HG03439 (cell line): ENCODE data around the gene IL36G.
"Not testable (repeated sequence)": the region's sequence is repeated elsewhere in the genome, so short reads cannot be mapped to it uniquely, and the experiment has no call there.

Experiments used
- ATAC-seq: cut with Tn5 transposase; IDR thresholded peaks from one replicate; pipeline ENCODE4 v1.9.1; 2021; ENCODE audit warnings: mild to moderate bottlenecking, moderate library complexity; ENCODE audit not compliant: unreplicated experiment

IL36G gene

DNA sequence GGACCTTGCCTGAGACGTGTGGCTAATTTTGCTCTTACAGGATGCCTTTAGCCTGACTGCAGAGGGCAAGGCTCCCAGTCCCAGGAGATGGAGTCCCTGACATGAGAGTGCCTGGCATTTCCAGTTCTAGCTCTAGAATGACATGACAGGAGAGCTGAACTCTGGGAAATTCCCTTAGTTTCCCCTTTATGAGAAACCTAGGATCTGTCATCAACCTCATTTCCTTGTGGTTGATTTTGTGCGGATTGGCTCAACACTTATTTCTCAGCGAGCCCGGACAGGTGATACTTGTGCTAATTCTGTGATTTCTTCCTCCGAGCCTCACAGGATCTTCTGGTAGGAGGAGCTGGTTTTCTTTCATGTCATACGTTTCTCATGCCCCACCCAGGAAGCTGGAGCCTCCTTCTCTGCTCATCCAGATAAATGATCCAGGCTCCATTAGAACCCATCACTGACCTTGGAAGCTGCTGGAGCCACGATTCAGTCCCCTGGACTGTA is at the start of gene IL36G:
TSS of gene IL36G (plus strand) at position 448 of the 498 bp plus-strand sequence. CDS start 633 bp downstream, outside the sequence.
- ATAC-seq: no peak

DNA sequence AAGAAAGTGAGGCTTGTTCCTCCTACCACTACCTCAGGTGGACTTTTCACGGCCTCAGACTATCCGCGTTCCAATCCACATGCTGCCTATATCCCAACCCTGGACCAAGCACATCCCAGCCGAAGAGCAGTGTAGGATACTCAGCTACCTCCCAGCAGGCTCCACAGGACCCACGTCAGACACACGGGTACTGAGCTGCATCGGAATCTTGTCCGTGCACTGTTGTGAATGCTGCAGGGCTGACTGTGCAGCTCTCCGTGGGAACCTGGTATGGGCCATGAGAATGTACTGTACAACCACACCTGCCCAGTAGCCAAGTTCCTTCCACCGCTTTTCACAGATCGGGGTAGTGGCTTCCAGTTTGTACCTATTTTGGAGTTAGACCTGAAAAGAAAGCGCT is 44.5 kb upstream of the IL36G start:
- no peak for ATAC-seq

DNA sequence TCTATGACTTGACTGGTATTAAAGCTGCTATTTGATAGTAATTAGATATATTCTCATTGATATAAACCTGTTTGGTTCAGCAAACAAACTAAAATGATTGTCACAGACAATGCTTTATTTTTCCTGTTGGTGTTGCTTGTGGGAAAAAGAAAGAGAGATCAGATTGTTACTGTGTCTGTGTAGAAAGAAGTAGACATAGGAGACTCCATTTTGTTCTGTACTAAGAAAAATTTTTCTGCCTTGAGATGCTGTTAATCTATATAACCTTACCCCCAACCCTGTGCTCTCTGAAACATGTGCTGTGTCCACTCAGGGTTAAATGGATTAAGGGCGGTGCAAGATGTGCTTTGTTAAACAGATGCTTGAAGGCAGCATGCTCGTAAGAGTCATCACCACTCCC is 43.7 kb upstream of the IL36G start:
- ATAC-seq: not testable (repeated sequence)

DNA sequence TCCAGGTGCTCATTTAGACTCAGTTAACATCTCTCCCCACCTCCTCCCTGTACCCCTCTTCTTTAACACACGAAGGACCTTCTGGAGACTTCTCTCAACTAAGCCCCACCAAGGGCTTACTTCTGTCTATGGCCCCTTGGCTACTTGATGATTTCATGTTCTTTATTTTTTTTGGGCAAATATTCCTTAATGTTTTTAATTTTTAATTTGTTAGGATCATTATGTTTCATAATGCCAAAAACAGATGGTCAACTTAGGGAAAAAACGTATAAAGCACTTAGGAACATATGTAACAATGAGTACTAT is 40.9 kb upstream of the IL36G start:
- ATAC-seq: no peak

DNA sequence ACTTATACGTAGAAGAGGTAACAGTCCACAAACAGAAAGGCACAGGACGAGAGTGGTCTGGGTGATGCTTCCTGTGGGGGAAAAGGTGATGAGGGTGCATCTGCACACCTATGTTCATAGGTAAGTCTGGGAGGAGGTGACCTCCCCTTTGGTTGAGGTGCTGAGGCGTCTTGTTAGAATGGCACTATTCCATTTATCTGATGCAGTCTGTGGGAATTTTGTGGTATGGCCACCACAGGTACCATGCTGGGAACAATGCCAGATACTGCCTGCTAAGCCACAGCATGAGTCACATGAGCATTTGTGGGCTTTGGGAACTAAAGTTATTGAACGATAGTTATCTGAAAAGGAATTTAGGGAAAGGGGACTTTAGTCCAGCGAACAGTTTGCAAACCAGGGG is 38.9 kb upstream of the IL36G start:
- ATAC-seq: no peak

DNA sequence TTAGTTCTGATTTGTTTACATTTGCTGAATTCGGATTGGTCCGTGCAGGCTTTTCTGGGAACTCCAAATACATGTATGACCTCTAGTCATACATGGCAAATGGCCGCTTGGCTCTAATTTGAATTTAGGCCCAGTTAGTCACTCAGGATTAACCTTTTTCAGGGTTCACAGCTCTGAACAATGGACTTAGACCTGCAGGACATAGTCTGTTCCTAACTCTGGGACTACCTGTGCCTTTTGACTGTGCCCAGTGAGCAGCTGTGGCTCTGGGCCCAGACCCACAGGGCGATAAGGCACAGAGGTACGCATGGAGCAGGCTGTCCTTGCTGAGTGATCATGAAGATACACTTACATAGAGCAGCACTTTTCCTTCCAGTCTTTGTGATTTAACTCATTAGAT is 38.4 kb upstream of the IL36G start:
- ATAC-seq: no peak

DNA sequence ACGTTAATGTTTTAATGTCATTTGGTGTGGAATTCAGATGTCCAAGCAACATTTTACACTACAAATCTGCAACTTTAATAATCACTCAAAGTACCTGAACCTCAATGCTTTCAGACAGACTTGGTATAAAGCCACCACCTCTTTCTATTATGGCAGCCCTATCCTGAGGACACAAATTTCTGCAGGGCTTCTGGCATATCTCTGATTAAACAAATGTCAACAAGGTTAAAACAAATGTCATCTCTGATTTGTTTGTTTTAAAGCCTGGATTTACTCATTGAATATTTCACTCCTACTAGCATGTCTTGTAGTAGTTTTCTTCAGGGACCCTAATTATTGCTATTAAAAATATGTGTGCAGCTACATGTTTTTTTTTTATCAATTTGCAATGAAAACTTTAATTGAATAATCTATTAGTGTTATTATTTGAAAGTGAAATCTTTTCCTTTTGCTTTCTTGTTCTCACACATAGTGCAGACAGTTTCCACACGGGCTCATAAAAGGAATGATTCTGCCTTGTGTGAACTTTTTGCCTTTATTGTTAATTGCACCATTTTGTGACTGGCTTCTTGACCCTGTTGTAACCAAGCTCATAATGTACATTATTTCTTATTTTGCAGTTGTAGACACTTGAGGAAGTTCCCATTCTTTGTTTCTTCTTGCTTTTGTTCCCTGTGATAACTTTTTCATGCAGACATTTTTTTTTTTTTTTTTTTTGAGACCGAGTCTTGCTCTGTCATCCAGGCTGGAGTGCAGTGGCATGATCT is 36.8 kb upstream of the IL36G start:
- no peak for ATAC-seq

DNA sequence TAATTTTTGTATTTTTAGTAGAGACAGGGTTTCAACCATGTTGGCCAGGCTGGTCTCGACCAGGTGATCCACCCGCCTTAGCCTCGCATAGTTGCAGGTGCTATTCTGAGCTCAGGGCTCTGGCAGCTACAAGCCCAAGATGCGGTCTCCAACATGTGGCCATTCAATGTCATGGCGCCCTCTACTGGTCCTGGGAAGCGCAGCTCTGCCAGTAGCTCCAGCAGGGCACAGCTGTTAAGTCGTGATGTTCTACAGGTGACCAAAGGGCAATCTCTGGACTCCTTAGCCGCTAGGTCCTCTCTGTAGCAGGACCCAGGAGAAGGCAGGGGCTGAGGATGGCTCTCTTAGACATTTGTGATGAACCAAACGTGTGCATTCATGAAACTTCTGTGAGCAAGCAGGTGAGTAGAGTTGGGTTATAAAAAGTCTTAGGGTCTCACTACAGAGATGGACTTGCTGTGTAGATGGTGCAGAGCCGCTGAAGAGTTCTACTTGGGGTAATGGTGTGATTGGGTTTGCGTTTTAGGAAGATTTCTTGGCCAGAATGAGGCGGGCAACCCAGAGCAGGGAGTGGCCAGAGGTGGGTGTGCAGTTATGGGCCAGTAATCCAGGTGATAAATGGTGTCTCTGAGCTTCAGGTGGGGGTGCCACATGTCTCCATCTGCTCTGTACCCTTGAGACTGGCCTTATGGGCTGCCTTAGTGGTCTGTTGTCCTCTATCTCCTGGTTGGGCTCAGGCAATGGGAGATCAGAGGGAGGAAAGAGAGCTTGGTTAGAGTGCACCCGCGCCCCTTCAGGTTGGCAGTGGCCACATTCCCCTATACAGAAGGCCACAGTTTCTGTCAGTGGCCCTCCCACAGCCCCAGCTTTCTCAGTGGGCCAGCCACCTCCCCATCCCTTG is 35.8 kb upstream of the IL36G start:
- ATAC-seq: no peak

DNA sequence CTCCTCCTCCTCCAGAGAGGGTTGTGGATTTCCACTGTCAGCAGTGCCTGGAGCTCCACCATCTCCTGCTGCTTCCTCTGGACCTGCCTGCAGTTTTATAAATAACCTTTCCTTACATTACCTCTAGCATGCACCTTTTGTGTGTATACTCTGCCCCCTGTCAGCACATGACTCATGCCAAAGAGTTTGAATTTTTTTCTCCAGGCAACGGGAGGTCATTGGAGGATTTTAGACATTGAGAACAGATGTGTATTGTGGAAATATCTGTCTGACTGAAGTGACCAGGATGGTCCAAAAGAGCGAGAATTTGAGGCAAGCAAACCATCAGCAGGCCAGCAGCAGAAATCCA is 35.2 kb upstream of the IL36G start:
- no peak for ATAC-seq

DNA sequence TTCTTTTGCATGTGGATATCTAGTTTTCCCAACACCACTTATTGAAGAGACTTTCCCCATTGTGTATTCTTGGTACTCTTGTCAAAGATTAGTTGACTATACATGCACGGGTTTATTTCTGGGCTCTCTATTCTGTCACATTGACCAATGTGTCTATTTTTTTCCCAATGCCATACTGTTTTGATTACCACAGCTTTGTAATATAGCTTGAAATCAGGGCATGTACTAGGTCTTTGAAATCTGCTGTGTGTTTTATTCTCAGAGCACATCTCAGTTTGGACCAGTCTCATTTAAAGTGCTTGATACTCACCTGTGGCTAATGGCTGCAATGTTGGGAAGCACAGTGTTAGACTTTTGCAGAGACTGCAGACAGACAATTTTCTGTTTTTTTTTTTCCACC is 32.8 kb upstream of the IL36G start:
- ATAC-seq: no peak

DNA sequence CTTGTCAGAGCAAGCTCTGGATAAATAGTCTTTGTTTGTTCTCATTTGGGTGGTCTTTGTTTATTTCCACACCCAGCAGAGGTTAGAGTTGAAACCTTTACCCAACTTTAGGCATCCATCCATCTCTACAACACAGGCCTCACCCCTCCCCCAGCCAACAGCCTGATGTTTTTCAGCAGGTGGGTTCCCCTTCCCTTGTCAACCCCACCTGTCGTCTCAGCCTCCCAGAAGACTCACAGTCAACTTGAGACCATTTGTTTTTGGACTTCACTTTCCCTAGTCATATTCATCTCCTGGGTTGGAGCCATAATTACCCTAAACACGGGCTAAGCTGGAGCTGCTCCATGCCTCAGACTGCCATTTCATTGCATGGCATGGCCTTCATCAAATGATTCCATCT is 31.7 kb upstream of the IL36G start:
- no peak for ATAC-seq

DNA sequence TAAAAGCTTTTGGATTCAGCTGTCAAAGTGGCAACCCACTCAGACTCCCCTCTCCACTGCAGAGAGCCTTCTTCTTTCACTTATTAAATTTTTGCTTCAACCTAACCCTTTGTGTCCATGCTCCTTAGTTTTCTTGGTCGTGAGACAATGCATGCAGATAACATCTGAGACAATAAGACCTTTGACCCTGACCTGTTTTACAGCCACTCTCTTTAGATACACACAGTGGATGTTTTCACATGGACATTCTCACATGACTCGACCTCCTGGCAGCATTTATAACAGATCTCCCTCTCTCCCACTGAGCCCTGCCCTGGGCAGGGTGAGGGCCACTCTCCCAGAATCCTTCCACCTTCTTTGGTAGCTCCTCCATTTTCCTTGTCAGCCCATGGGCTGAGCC is 30.4 kb upstream of the IL36G start:
- no peak for ATAC-seq

DNA sequence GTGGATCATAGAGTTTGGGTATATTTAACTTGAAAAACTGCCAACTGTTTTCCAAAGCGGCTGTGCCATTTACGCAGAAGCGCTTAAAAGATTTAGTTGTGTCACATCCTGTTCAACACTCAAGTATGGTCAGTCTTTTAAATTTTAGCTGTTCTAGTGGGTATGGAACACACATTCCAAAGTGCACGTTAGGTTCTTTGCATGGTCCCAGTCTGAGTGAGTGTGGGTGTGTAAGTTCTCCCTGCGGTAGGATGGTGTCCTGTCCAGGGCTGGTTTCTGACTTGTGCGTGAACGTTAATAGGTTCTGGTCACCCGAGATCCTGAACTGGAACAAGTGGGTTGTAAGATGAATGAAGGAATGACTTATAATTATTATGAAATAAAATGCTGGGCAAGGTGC is 28.4 kb upstream of the IL36G start:
- ATAC-seq: no peak

DNA sequence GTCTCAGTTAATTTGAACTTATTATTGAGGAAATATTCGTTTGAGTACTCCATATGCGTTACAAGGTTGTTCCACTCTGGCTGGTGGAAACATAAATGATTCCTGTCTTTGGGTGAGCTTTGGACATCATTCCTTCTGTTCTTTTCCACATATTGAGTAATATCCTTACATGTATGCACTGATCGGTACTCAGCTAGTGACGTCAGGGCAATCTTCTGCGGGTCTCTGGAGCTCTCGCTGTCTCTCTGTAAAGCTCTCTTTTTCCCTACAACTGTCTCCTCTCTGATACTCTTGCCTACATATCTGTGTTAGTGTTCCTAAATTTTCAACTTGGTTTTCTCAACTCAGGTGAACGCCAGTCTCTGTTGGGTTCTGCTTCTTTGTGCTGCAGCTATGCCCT is 23.4 kb upstream of the IL36G start:
- ATAC-seq: no peak

DNA sequence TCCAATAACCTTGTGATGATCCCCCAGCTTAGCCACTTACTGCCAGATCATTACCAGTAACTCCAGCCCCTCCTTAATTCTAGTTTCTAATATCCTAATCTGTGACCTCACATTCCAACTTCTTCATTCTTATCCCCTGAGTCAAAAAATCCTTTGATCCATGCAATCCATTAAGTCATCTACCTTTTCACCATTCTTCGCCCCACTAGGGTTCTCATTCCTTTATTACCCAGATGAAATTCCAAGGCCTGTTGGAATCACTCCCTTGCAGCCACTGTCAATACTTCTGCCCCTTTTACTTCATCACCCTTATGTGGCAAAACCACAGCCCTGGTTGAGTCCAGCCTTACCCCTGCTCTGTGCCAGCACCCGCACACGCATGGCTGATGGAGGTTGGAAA is 20.3 kb upstream of the IL36G start:
- ATAC-seq: no peak

DNA sequence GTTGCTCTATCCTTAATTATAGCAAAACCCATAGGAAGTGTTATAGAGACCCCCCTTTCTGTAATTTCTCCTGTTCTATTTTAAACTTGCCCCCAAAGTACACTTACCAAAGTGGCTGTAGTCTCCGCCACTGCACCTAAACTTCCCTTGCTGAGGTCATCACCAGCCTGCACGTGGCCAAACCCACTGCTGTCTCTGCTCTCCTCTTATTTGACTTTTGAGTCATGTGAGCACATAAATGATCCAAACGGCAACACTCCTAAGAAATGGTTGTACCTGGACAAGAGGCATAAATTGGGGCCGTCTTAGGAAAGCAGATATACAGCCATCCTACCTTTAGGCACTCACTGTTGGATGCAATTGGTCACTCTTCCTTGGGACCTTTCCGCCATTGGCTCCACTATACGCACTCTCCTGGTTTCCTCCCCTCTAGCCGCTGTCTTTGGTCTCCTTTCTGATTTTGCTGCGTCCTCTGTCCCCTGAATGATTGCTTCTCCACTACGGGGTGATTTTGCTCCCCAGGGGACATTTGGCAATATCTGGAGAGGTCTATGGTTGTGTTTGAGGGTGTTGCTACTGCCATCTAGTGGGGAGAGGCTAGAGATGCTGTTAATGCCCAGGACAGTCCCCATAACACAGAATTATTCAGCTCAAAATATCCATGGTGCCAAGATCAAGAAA is 19.2 kb upstream of the IL36G start:
- ATAC-seq: no peak

DNA sequence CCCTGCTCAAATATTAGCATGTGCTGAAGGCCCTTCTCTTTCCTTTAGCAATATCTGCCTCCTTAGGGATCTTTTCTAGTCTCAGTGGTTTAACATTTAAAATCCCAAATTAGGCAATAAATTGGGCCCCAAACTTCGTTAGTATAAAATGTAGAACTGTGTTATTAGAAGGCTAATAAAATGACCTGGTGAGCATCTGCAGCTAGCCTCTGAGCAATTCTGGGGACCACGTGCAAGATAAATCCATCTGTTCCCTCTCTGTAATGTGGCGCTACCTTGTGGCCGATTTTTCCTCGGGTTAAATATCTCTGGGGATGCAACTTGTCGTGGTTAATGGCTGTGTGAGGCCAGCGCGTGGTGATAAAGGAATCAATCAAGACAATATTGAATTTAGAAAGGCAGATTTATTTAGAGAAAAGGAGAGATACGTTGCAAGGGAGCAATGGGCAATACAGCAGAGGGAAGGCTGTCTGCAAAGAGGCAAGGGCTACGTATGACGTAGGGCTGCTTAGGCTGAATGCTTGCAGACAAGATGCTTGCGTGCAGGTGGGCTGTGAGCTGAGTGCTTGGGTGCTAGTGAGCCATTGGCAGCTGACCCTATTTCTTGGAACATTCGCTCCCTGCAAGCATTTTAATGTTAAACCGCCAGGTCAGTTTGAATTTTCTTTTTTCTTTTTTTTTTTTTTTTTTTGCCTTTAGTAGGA is 18.5 kb upstream of the IL36G start:
- no peak for ATAC-seq

DNA sequence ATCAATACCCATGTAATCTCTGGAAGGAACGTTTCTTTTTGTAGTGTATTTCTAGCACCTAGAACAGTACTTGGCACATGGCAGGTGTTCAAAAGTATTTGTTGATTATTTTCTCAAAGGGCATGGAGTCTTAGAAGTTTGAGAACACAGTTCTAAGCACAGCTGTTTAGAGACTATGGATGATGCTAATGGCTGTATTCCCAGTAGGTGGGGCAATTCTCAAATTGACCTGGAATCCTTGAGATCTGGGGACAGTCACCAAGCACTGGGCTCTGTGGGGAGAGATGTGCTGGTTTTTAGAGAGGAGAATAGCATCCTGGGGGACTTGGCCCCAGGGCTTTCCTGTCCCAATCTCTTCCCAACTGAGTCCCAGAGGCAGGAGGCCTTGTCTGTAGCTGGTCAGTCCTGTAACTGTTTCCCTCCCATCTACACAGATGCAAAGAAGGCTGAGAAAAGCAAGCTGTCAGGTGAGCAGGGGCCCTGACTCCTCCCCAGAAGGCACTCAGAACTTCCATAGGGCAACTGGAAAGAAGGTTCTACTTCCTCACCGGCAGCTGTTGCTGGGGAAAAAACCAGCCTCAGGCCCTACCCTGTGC is 17.5 kb upstream of the IL36G start:
- ATAC-seq: no peak

DNA sequence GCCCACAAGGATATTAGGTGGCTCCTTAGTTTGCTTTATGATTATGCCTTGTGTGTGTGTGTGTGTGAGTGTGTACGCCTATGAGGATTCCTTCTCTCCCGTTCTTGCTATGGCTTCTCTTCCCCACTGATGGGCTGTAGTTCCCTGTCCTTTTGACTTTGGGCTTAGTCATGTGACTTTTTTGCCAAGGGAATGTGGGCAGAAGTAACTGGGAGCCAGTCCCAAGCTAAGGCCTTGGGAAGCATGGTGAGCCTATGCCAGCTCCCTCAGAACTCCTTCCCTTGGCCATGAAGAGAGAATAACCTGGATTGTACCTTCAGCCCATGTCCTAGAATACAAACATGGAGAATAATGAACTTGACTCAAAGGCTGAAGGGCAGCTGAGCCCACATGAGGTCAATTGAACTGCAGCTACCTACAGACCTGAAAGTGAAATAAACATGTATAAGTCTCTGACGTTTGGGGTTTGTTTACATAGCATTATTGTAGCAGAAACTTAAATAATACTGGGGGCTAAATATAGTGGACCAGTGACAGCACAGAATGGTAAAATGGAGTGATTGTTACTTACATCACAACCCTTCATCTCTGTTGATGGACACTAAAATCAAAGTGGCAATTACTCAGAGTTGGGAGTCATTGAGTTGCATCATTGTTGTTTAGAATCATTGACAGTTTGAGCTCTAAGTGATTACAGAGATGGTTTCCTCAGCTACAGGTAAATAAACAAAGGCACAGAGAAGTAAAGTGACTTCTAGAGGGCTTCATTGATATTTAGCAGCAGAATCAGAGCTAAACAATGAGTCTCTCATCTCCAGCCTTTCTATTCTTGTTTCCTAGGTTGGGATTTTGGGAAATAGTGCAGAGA is 15.3 kb upstream of the IL36G start:
- no peak for ATAC-seq

DNA sequence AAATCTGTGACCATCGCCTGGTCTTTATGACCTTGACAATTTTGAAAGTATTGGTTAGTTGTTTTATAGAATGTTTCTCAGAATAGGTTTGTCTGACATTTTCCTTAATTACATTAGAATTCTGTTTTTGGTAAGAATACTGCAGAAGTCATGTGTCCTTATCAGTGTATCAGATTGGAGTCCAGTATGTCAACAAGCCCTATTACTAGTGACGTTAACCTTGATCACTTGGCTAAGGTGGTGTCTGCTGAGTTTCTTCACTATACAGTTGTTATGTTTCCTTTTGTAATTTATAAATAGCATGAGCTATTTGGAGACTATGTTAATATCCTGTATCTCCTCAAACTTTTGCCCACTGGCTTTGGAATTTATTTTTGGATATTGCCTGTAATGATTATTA is 10.8 kb upstream of the IL36G start:
- no peak for ATAC-seq
